ENCODE data around the gene RANBP1. TPM values are rescaled to one million over a fixed set of nuclear protein-coding genes. Genes with fewer than 3 reads are reported as not detected.

The RANBP1 gene
- total RNA-seq, 2 experiments from 2014 or later = 406 to 570 TPM

DNA sequence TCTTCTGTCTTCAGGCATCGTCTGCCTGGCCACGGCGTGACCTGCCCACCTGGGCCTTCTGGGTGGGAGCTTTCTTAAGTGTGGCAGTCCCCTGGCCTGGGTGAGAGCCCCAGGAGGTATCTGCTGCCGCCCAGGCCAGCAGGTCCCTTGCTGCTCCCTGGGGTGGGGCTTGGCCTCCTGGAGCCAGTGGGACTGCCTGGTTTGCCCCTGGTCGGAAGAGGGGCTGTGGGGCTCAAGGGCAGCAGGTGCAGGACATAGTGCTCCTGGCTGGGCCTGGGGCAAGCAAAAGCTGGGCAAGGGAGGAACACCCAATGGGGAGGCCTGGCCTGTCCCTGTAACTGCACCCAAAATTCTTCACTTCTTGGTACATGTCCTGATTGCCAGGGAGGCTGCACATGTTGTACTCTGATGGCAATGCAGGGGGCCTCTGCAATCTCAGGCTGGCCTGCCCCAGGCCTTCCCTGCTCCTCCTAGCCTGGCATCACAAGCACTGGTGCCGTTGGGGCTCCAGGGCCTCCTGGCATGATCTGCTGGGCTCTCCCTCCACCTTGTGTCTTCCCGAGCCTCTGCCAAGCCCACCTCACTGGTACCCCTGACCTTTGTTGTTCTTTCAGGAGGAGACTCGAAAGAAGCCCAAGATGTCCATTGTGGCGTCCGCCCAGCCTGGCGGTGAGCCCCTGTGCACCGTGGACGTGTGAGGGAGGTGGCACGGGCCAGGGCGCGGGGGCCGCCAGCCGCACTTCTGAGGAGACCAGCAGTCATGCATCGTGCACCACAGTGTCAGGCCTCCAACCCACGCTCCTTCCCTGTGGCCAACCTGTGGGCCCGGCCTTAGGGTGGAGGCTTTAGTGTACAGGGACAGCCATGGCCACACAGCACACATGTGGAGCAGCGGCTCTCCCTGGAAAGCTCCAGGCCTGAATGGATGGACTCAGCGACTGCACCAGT lies 6.2 kb upstream of the RANBP1 start:
- TF ChIP-seq EZH2phosphoT487 (IDR thresholded peaks at IDR 0.05; ENCODE audit: borderline replicate concordance, low read depth, low read length) (no peak), CTCF (conservative IDR thresholded peaks at IDR 0.05; ENCODE audit: low read length) (no peak)
- BruUV-seq (replicated peaks) = no TSS peak
- no peak overlapping the region for H3K4me2 ChIP-seq (ENCODE audit: low read length)
- no peaks in the 10 kb centered on the region for H3K79me2 ChIP-seq (ENCODE audit: insufficient read depth, low read depth, low read length)
- no peaks in the 10 kb centered on the region for H4K20me1 ChIP-seq (ENCODE audit: insufficient read depth, low read length)
- no peak for DNase-seq (ENCODE audit: low spot score)
- H3K27ac ChIP-seq (ENCODE audit: low read depth, low read length, poor library complexity, severe bottlenecking) = no peak overlapping the region
- H2AFZ ChIP-seq (ENCODE audit: low read length) = no peak overlapping the region
- intact Hi-C loops (cut with micrococcal nuclease; ENCODE audit: unreplicated experiment) = no loop called here
- ChIA-PET POLR2A (no interaction called here), CTCF (ENCODE audit: unreplicated experiment) (no interaction called here)
- H3K4me1 ChIP-seq (ENCODE audit: insufficient read depth, low read length, poor library complexity, severe bottlenecking) = peaks cover 24% of the 10 kb centered on the region
- H3K9me2 ChIP-seq (ENCODE audit: insufficient read depth, low read length) = no peaks in the 10 kb centered on the region
- H3K4me3 ChIP-seq (ENCODE audit: low read depth, low read length, poor library complexity, severe bottlenecking) = no peak overlapping the region
- H3K9me3 ChIP-seq (ENCODE audit: low read length) = no peaks in the 10 kb centered on the region
- peaks cover 99% of the 10 kb centered on the region for H3K36me3 ChIP-seq (ENCODE audit: insufficient read depth, low read length)

DNA sequence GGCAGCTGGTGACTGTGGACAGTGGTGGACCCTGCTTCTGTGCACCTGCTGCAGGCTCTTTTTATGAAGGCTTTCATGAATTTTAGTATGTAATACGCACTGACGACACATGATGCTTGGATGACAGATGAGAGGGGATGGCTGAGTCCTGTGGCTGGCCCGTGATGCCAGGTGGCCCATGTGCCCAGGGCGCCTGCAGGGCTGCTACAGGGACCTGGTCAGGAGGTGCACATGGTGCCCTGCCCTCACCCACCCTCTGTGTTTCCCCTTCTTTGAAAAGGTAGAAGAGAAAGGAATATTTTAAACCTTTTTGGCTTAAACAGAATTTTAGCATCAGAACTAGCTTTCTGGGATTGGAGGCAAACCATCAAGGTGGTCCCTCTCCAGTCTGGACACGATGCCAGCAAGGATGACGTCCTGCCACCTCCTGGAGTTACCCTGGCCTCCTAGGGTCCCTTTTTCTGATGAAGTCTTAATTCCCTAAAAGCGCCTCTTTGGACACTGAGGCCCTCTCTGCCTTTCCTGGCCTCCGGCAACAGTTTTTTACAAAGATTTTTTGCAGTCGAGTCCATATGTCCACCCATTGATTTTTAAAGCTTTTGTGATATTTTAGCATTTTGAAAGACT lies 5.4 kb upstream of the RANBP1 start:
- CTCF ChIA-PET (ENCODE audit: unreplicated experiment) = no interaction called here
- no peaks in the 10 kb centered on the region for H3K9me3 ChIP-seq (ENCODE audit: low read length)
- peaks cover 99% of the 10 kb centered on the region for H3K36me3 ChIP-seq (ENCODE audit: insufficient read depth, low read length)
- H2AFZ ChIP-seq (ENCODE audit: low read length) = no peak overlapping the region
- POLR2A ChIA-PET = interaction anchor here (0.6 kb wide), 1 partner anchor 168 kb away, joined by 3 read pairs; no protein-coding TSS in a partner anchor
- peaks cover 6% of the 10 kb centered on the region; the same call in 1 of the 2 replicates for H3K79me2 ChIP-seq (ENCODE audit: insufficient read depth, low read depth, low read length)
- TF ChIP-seq CTCF (conservative IDR thresholded peaks at IDR 0.05; ENCODE audit: low read length) (no peak), EZH2phosphoT487 (IDR thresholded peaks at IDR 0.05; ENCODE audit: borderline replicate concordance, low read depth, low read length) (no peak)
- peaks cover 28% of the 10 kb centered on the region for H3K4me1 ChIP-seq (ENCODE audit: insufficient read depth, low read length, poor library complexity, severe bottlenecking)
- no peaks in the 10 kb centered on the region for H4K20me1 ChIP-seq (ENCODE audit: insufficient read depth, low read length)
- TSS peak; percentile 81 for BruUV-seq (replicated peaks)
- no peak overlapping the region for H3K4me3 ChIP-seq (ENCODE audit: low read depth, low read length, poor library complexity, severe bottlenecking)
- intact Hi-C loops (cut with micrococcal nuclease; ENCODE audit: unreplicated experiment) = no loop called here
- no peaks in the 10 kb centered on the region for H3K9me2 ChIP-seq (ENCODE audit: insufficient read depth, low read length)
- no peak overlapping the region for H3K4me2 ChIP-seq (ENCODE audit: low read length)
- H3K27ac ChIP-seq (ENCODE audit: low read depth, low read length, poor library complexity, severe bottlenecking) = peak overlapping the region; percentile 84
- DNase-seq (ENCODE audit: low spot score) = no peak

Data from OCI-LY7 (cell line).